Measurements from ENCODE around the gene KXD1. TPM values are rescaled to one million over a fixed set of nuclear protein-coding genes. Genes with fewer than 3 reads are reported as not detected.
"Not testable (repeated sequence)": the region's sequence is repeated elsewhere in the genome, so short reads cannot be mapped to it uniquely, and the experiment has no call there.

Gene KXD1
- total RNA-seq, 4 donors from 2014 or later, result 129 to 155 (median 149) TPM

- no peaks in the 10 kb centered on the region for H3K36me3 ChIP-seq
- peaks cover 18 to 43% (median 30%) of the 10 kb centered on the region in 4 donors for H3K4me1 ChIP-seq
- peak overlapping the region; percentile 96 to 99 (median 98) for H3K27ac ChIP-seq (replicated peaks in 1 of 4)
- intact Hi-C loops (cut with DNase I), result loop anchor here (5.0 kb wide), 3 partner anchors 35 to 60 kb away; partner anchors contain the start of gene KXD1
- TF ChIP-seq POLR2AphosphoS5 (IDR thresholded peaks at IDR 0.05), result peak; percentile 61 to 88
- peak in 2 of 3 experiments; percentile 6 to 26 for TF ChIP-seq CTCF (IDR thresholded peaks at IDR 0.05)
- TF ChIP-seq EP300 (IDR thresholded peaks at IDR 0.05), result no peak
- TF ChIP-seq POLR2A (IDR thresholded peaks at IDR 0.05; ENCODE audit: low read depth), result no peak
- H3K9me3 ChIP-seq, result no peaks in the 10 kb centered on the region
- H3K4me3 ChIP-seq, result peak overlapping the region; percentile 91 to 99 (median 95)
- DNase-seq (ENCODE audit: extremely low spot score), result peak; percentile 100
- WGBS, result under 1% methylated on average over 36 of the region's 51 CpGs
- no peaks in the 10 kb centered on the region for H3K27me3 ChIP-seq
Measured at GRCh38 chr19:18522124-18522861, 35.4 kb upstream of the KXD1 start.

GRCh38 chr19:18522862-18523440 is 34.7 kb upstream of the KXD1 start:
- intact Hi-C loops (cut with DNase I), result loop anchor here (5.0 kb wide), 3 partner anchors 34 to 61 kb away; partner anchors contain the start of gene KXD1
- 72% methylated on average over 19 of the region's 19 CpGs for WGBS
- not testable (repeated sequence) for H3K27me3 ChIP-seq; DNase-seq (ENCODE audit: extremely low spot score); H3K9me3 ChIP-seq; H3K36me3 ChIP-seq
- H3K4me3 ChIP-seq, result peak overlapping the region; percentile 24 to 98 (median 28)
- H3K27ac ChIP-seq (replicated peaks in 1 of 4), result peak overlapping the region; percentile 64 to 99 (median 82)
- H3K4me1 ChIP-seq, result peaks cover 18 to 39% (median 29%) of the 10 kb centered on the region in 4 donors

- no peak overlapping the region for H3K4me3 ChIP-seq
- TF ChIP-seq POLR2A (IDR thresholded peaks at IDR 0.05; ENCODE audit: low read depth) (no peak), POLR2AphosphoS5 (IDR thresholded peaks at IDR 0.05) (no peak), EP300 (IDR thresholded peaks at IDR 0.05) (no peak), CTCF (IDR thresholded peaks at IDR 0.05) (no peak)
- DNase-seq (ENCODE audit: extremely low spot score), result no peak
- intact Hi-C loops (cut with DNase I), result loop anchor here (5.0 kb wide), 3 partner anchors 33 to 62 kb away; partner anchors contain the start of gene KXD1
- peaks cover 15 to 30% (median 21%) of the 10 kb centered on the region in 4 donors for H3K4me1 ChIP-seq
- WGBS, result 88% methylated on average over 3 of the region's 9 CpGs
- H3K27ac ChIP-seq (replicated peaks in 1 of 4), result no peak overlapping the region
- no peaks in the 10 kb centered on the region for H3K27me3 ChIP-seq
- no peaks in the 10 kb centered on the region for H3K36me3 ChIP-seq
- H3K9me3 ChIP-seq, result no peaks in the 10 kb centered on the region
Measured at GRCh38 chr19:18523841-18524240, 33.8 kb upstream of the KXD1 start.

- H3K27me3 ChIP-seq, result no peaks in the 10 kb centered on the region
- TF ChIP-seq POLR2A (IDR thresholded peaks at IDR 0.05; ENCODE audit: low read depth) (no peak), CTCF (IDR thresholded peaks at IDR 0.05) (no peak), POLR2AphosphoS5 (IDR thresholded peaks at IDR 0.05) (no peak), EP300 (IDR thresholded peaks at IDR 0.05) (no peak)
- intact Hi-C loops (cut with DNase I), result no loop called here
- DNase-seq (ENCODE audit: extremely low spot score), result no peak
- 90% methylated on average over 9 of the region's 9 CpGs for WGBS
- H3K4me3 ChIP-seq, result no peak overlapping the region
- H3K27ac ChIP-seq (replicated peaks in 1 of 4), result no peak overlapping the region
- peaks cover 3 to 10% (median 5%) of the 10 kb centered on the region in 4 donors for H3K36me3 ChIP-seq
- no peaks in the 10 kb centered on the region for H3K9me3 ChIP-seq
- peaks cover 0 to 11% (median 11%) of the 10 kb centered on the region in 4 donors for H3K4me1 ChIP-seq
Measured at GRCh38 chr19:18526316-18526715, 31.4 kb upstream of the KXD1 start.

GRCh38 chr19:18529782-18530181 is 27.9 kb upstream of the KXD1 start:
- intact Hi-C loops (cut with DNase I), result no loop called here
- no peaks in the 10 kb centered on the region for H3K9me3 ChIP-seq

More at GRCh38 chr19:18529782-18530181, 27.9 kb upstream of the KXD1 start:
- Histone ChIP-seq H3K27me3 (no peaks in the 10 kb centered on the region), H3K36me3 (peaks cover 18 to 44% (median 37%) of the 10 kb centered on the region in 4 donors), H3K4me1 (peaks cover 0 to 8% (median 6%) of the 10 kb centered on the region in 4 donors), H3K4me3 (no peak overlapping the region), H3K27ac (replicated peaks in 1 of 4) (no peak overlapping the region)
- WGBS, result 75% methylated on average over 6 of the region's 7 CpGs
- TF ChIP-seq POLR2AphosphoS5 (IDR thresholded peaks at IDR 0.05) (peak in 1 of 2 donors; percentile 28), EP300 (IDR thresholded peaks at IDR 0.05) (no peak), POLR2A (IDR thresholded peaks at IDR 0.05; ENCODE audit: low read depth) (no peak), CTCF (IDR thresholded peaks at IDR 0.05) (no peak)
- no peak for DNase-seq (ENCODE audit: extremely low spot score)

Data from esophagus muscularis mucosa (tissue), 4 donors.